GM13977 (cell line): ENCODE results near the gene PSMC6.

Experiments
- DNase-seq: peaks from one replicate; pipeline ENCODE4 v3.0.0; 2012; ENCODE audit warnings: low spot score
- in situ Hi-C: fragments of 300-500 bp; cut with MboI; formaldehyde crosslinking; loops from one replicate; pipeline ENCODE4 v1.12.0; 2022; ENCODE audit warnings: low sequenced_read_pairs, low pct_unique_long_range_greater_than_20kb, mixed read lengths, inconsistent platforms; ENCODE audit not compliant: unreplicated experiment
- TF ChIP-seq, protein P1 (sequence below): IDR thresholded peaks from 2 replicates; pipeline ENCODE4 v1.5.1; 2012; ENCODE audit warnings: mild to moderate bottlenecking, control low read depth; ENCODE audit not compliant: insufficient read depth; ENCODE audit errors: extremely low read depth, missing control alignments

PSMC6 gene

DNA sequence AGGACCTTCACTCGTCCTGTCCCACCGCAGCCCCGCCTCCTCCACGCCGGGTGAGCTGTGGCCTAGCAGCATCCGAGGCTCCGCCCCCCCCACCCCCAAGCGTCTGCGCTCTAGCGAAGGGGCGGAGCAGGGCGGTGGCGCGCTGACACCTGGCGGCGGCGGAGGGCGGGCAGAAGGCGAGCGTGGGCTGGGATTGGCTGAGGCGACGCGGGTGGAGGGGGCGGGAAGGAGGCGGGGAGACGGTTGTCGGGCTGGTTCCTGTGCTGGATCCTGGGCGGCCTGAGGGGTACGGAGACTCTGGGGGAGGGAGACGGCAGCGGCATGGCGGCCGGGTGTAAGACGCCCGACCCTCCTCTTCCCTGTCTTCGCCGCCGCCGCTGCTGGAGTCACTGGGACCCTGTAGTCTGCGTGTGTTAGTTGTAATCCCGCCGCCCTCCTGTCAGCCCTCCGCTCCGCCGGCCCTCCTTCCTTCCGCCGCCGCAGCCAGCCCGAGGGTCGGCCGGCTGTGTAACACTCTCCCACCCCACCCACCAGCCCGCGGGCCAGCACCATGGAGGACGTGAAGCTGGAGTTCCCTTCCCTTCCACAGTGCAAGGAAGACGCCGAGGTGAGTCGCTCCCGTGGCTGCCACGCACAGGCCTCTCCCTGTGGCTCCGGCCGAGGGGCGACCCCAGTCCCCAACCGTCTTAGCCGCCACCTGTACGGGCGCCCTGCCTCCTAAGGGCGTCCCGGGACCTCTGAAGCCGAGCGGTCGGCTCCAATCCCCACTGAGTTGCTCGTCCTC is 23.1 kb downstream of the PSMC6 start, which contains the start of gene STYX:
STYX (plus strand) TSS at position 242 of the 784 bp plus-strand sequence; CDS start at position 551, 309 bp downstream.
- peak; percentile 92 for DNase-seq
- in situ Hi-C loops: no loop called here
- TF ChIP-seq, protein P1, sequence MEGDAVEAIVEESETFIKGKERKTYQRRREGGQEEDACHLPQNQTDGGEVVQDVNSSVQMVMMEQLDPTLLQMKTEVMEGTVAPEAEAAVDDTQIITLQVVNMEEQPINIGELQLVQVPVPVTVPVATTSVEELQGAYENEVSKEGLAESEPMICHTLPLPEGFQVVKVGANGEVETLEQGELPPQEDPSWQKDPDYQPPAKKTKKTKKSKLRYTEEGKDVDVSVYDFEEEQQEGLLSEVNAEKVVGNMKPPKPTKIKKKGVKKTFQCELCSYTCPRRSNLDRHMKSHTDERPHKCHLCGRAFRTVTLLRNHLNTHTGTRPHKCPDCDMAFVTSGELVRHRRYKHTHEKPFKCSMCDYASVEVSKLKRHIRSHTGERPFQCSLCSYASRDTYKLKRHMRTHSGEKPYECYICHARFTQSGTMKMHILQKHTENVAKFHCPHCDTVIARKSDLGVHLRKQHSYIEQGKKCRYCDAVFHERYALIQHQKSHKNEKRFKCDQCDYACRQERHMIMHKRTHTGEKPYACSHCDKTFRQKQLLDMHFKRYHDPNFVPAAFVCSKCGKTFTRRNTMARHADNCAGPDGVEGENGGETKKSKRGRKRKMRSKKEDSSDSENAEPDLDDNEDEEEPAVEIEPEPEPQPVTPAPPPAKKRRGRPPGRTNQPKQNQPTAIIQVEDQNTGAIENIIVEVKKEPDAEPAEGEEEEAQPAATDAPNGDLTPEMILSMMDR: no peak

- TF ChIP-seq, protein P1: no peak
- in situ Hi-C loops: no loop called here
- DNase-seq: no peak
Observed at GRCh38 chr14:52730709-52731111, 23.7 kb downstream of the PSMC6 start.

- DNase-seq: no peak
- in situ Hi-C loops: no loop called here
- TF ChIP-seq, protein P1: no peak
Observed at GRCh38 chr14:52733824-52734223, 26.8 kb downstream of the PSMC6 start.

- TF ChIP-seq, protein P1: no peak
- no peak for DNase-seq
- in situ Hi-C loops: no loop called here
Observed at GRCh38 chr14:52735921-52736489, 29.0 kb downstream of the PSMC6 start.

- in situ Hi-C loops: no loop called here
- no peak for DNase-seq
- TF ChIP-seq, protein P1: no peak
Observed at GRCh38 chr14:52738409-52738808, 31.4 kb downstream of the PSMC6 start.

- DNase-seq: no peak
- TF ChIP-seq, protein P1: no peak
- in situ Hi-C loops: no loop called here
Observed at GRCh38 chr14:52740751-52741150, 33.8 kb downstream of the PSMC6 start.
